HepG2 (cell line): ENCODE data around the gene SLC13A2. TPM values are rescaled to one million over a fixed set of nuclear protein-coding genes. Genes with fewer than 3 reads are reported as not detected.

ENCODE experiments used
- ATAC-seq: fragments of 200-7000 bp; cut with Tn5 transposase; 3 replicates; pipeline ENCODE4 v1.9.1; 2020; ENCODE audit warnings: mild to moderate bottlenecking, moderate library complexity
- BruUV-seq: library from RNA; stranded (reverse); fragments of 400-500 nt; replicated peaks from 2 replicates; lab custom pipeline; 2021; lab: Mats Ljungman, UMichigan
- CTCF ChIA-PET: fragments of 300-600 bp; formaldehyde crosslinking; extraction: SDS; loops from one replicate; lab custom pipeline; 2021; ENCODE audit warnings: low total read pairs, inconsistent platforms, low intra/inter-chr PET ratio; lab: Yijun Ruan, JAX
- POLR2A ChIA-PET: fragments of 350-600 bp; sonication (Branson Sonifier 250); formaldehyde crosslinking; loops from one replicate; lab custom pipeline; 2020; ENCODE audit warnings: antibody characterized with exemption, inconsistent platforms; lab: Yijun Ruan, JAX
- DNase-seq: peaks from one replicate; pipeline ENCODE4 v3.0.0-alpha.2; 2015; ENCODE audit warnings: low spot score
- FAIRE-seq: peaks from 3 replicates; lab custom pipeline; 2011; peaks lifted over from hg19 to GRCh38; lab: Jason Lieb, UNC
- H2AFZ ChIP-seq: one replicate; pipeline ENCODE4 v1.6.1; 2011; ENCODE audit warnings: low read length, inconsistent platforms
- H3K27ac ChIP-seq: fragments of 300-600 bp; 3 replicates; pipeline ENCODE4 v1.8.0; 2011; ENCODE audit warnings: mixed run types, mild to moderate bottlenecking, mixed read lengths, low read length, inconsistent platforms; ENCODE audit not compliant: insufficient read depth; ENCODE audit errors: extremely low read length
- H3K27me3 ChIP-seq, 2 experiments: fragments of 200-600 bp in 1 of 2; 2 replicates in 1 of 2; 3 replicates in 1 of 2; pipeline versions ENCODE4 v1.6.0 to v1.8.0; 2011; ENCODE audit warnings: low read length in 2 of 2, mild to moderate bottlenecking in 2 of 2, moderate library complexity in 2 of 2, inconsistent platforms in 1 of 2; ENCODE audit not compliant: insufficient read depth in 2 of 2, control insufficient read depth in 1 of 2
- H3K36me3 ChIP-seq, 2 experiments: fragments of 200-600 bp in 1 of 2; replicated peaks in 1 of 2; 2 replicates in 1 of 2; 3 replicates in 1 of 2; pipeline versions ENCODE4 v1.5.1 to v1.8.0; 2011; ENCODE audit warnings: low read length in 2 of 2, inconsistent platforms in 1 of 2; ENCODE audit not compliant: insufficient read depth in 2 of 2, control insufficient read depth in 1 of 2
- H3K4me1 ChIP-seq: 2 replicates; pipeline ENCODE4 v1.5.1; 2012; ENCODE audit warnings: low read length, inconsistent platforms; ENCODE audit not compliant: insufficient read depth
- H3K4me2 ChIP-seq: 2 replicates; pipeline ENCODE4 v1.6.0; 2011; ENCODE audit warnings: low read depth, low read length, inconsistent platforms
- H3K4me3 ChIP-seq, 3 experiments: fragments of 200-600 bp in 1 of 3; sonication (generic), shearing (Covaris generic) in 1 of 3; replicated peaks in 1 of 3; 2 replicates each; pipeline ENCODE4 v1.5.1; 2011 to 2016; ENCODE audit warnings: low read length in 3 of 3, inconsistent platforms in 2 of 3, low read depth in 2 of 3, mild to moderate bottlenecking in 2 of 3, control low read depth in 1 of 3, mixed read lengths in 1 of 3; ENCODE audit not compliant: insufficient read depth in 1 of 3
- H3K79me2 ChIP-seq: one replicate; pipeline ENCODE4 v1.6.1; 2011; ENCODE audit warnings: low read length, inconsistent platforms; ENCODE audit not compliant: insufficient read depth
- H3K9ac ChIP-seq: 2 replicates; pipeline ENCODE4 v1.6.0; 2011; ENCODE audit warnings: mild to moderate bottlenecking, low read depth, low read length, inconsistent platforms; ENCODE audit not compliant: insufficient read depth
- H3K9me3 ChIP-seq: 2 replicates; pipeline ENCODE4 v1.5.1; 2012; ENCODE audit warnings: mild to moderate bottlenecking, low read length
- H4K20me1 ChIP-seq: 2 replicates; pipeline ENCODE4 v1.6.0; 2011; ENCODE audit warnings: inconsistent platforms, mild to moderate bottlenecking, low read length, moderate library complexity; ENCODE audit not compliant: insufficient read depth
- FOXC1 ChIP-seq: sonication (generic); formaldehyde crosslinking; IDR thresholded peaks from 2 replicates; pipeline ENCODE4 v1.8.0; 2022; ENCODE audit warnings: mild to moderate bottlenecking, missing genetic modification reagents, borderline replicate concordance
- NFATC3 ChIP-seq: sonication (generic); formaldehyde crosslinking; IDR thresholded peaks from 2 replicates; pipeline ENCODE4 v1.5.1; 2020; ENCODE audit warnings: mild to moderate bottlenecking, missing genetic modification reagents
- PBX2 ChIP-seq: IDR thresholded peaks from 2 replicates; pipeline ENCODE4 v1.6.1; 2016; ENCODE audit warnings: control low read depth
- SKI ChIP-seq: fragments of 450-650 bp; IDR thresholded peaks from one replicate; pipeline ENCODE4 v1.6.1; 2018; ENCODE audit warnings: mild to moderate bottlenecking; ENCODE audit not compliant: partially characterized antibody
- SMARCC2 ChIP-seq: fragments of 450-650 bp; IDR thresholded peaks from 2 replicates; pipeline ENCODE4 v1.6.1; 2017; ENCODE audit warnings: antibody characterized with exemption, mild to moderate bottlenecking
- ZNF143 ChIP-seq: sonication (generic); formaldehyde crosslinking; IDR thresholded peaks from 2 replicates; pipeline ENCODE4 v1.4.0; 2020; ENCODE audit warnings: missing genetic modification reagents
- ZNF572 ChIP-seq: sonication (generic); formaldehyde crosslinking; IDR thresholded peaks from 2 replicates; pipeline ENCODE4 v1.5.1; 2020; ENCODE audit warnings: mild to moderate bottlenecking, missing genetic modification reagents
- ZNF770 ChIP-seq: sonication (generic); formaldehyde crosslinking; IDR thresholded peaks from 2 replicates; pipeline ENCODE4 v1.5.0; 2020; ENCODE audit warnings: mild to moderate bottlenecking, missing genetic modification reagents
- ZNF800 ChIP-seq: sonication (generic); formaldehyde crosslinking; IDR thresholded peaks from 2 replicates; pipeline ENCODE4 v1.4.0; 2020; ENCODE audit warnings: missing genetic modification reagents
- ZSCAN31 ChIP-seq: sonication (generic); formaldehyde crosslinking; IDR thresholded peaks from 2 replicates; pipeline ENCODE4 v1.5.0; 2020; ENCODE audit warnings: low read depth, mild to moderate bottlenecking, missing genetic modification reagents
- WGBS: methylation state at CpG from one replicate; pipeline ENCODE4 v1.1.6; 2017; ENCODE audit warnings: low lambda C conversion rate; 5-methylcytosine and 5-hydroxymethylcytosine counted together
- in situ Hi-C: cut with HindIII; loops from 2 replicates; pipeline ENCODE4 v1.10.0; 2017; ENCODE audit warnings: low pct_unique_long_range_greater_than_20kb; ENCODE audit not compliant: extremely low pct_ligation_motif_present
- intact Hi-C: fragments of 100-400 bp; cut with micrococcal nuclease; formaldehyde crosslinking; loops from one replicate; pipeline ENCODE4 v1.10.0; 2022; ENCODE audit not compliant: unreplicated experiment
- polyA plus RNA-seq, 8 experiments: library from polyadenylated mRNA; depleted of rRNA in 3 of 8; stranded (reverse) in 7 of 8; unstranded in 1 of 8; fragments of >200 nt; fragmentation: Illumina TruSeq in 4 of 8; extraction: Trizol in 4 of 8; gene quantifications; 2 replicates each; pipeline versions ENCODE4 v1.2.1 to v1.2.3, GENCODE V29; 2011 to 2016; ENCODE audit warnings: low read depth in 4 of 8, missing spikeins in 1 of 8, mixed read lengths in 1 of 8; ENCODE audit not compliant: insufficient read depth in 1 of 8
- total RNA-seq, 5 experiments: library from RNA; depleted of rRNA; stranded (reverse); fragments of >200 nt; fragmentation: Illumina TruSeq; extraction: Trizol; gene quantifications; 2 replicates each; pipeline ENCODE4 v1.2.3, GENCODE V29; 2016; ENCODE audit warnings: low read depth in 1 of 5

Gene SLC13A2
- total and polyA plus RNA-seq, 2 of the 13 experiments (the other 11 are each of a cell fraction or from before 2014, with no cell fraction given), result 0.07 TPM; not detected in 1

- 83% methylated on average over 1 of the region's 3 CpGs for WGBS
- intact Hi-C loops, result no loop called here
- no peak for FAIRE-seq
Measured at GRCh38 chr17:28501421-28502284, 28.2 kb downstream of the SLC13A2 start.

GRCh38 chr17:28503420-28503819 is 30.0 kb downstream of the SLC13A2 start:
- ChIA-PET CTCF (no interaction called here), POLR2A (interaction anchor here (0.7 kb wide), 1 partner anchor 58 kb away, joined by 3 read pairs; no protein-coding TSS in a partner anchor)
- no peak overlapping the region for H3K9ac ChIP-seq
- peaks cover 8 to 56% of the 10 kb centered on the region in 2 experiments for H3K27me3 ChIP-seq
- H3K4me1 ChIP-seq, result no peaks in the 10 kb centered on the region
- 7% methylated on average over 3 of the region's 3 CpGs for WGBS
- intact Hi-C loops (no loop called here), in situ Hi-C loops (no loop called here)
- H3K36me3 ChIP-seq, result no peaks in the 10 kb centered on the region
- BruUV-seq, result no TSS peak
- no peak for ATAC-seq
- no peak for FAIRE-seq
- no peaks in the 10 kb centered on the region for H4K20me1 ChIP-seq
- H3K9me3 ChIP-seq, result no peaks in the 10 kb centered on the region
- no peak overlapping the region for H3K27ac ChIP-seq
- H3K4me3 ChIP-seq, result no peak overlapping the region
- no peaks in the 10 kb centered on the region for H3K79me2 ChIP-seq
- no peak overlapping the region for H3K4me2 ChIP-seq
- no peak for DNase-seq
- H2AFZ ChIP-seq, result no peak overlapping the region
- TF ChIP-seq ZNF800 (CRISPR knock-in tag) (no peak), ZNF770 (no peak), ZSCAN31 (CRISPR knock-in tag) (no peak), ZNF143 (CRISPR knock-in tag) (no peak), ZNF572 (CRISPR knock-in tag) (no peak), FOXC1 (CRISPR knock-in tag) (no peak), SKI (no peak), PBX2 (CRISPR knock-in tag) (no peak)

More at GRCh38 chr17:28501421-28502284, 28.2 kb downstream of the SLC13A2 start:
- H3K27me3 ChIP-seq, result peaks cover 3 to 39% of the 10 kb centered on the region in 2 experiments
- BruUV-seq, result no TSS peak
- H2AFZ ChIP-seq, result no peak overlapping the region
- H3K9me3 ChIP-seq, result no peaks in the 10 kb centered on the region
- no peak overlapping the region for H3K4me2 ChIP-seq
- no peak overlapping the region for H3K9ac ChIP-seq
- H3K27ac ChIP-seq, result no peak overlapping the region
- ATAC-seq (no peak), DNase-seq (no peak)
- in situ Hi-C loops, result no loop called here
- TF ChIP-seq NFATC3, result no peak
- no peak for TF ChIP-seq SMARCC2
- TF ChIP-seq, all 625 proteins: peak for 0
- Histone ChIP-seq H3K4me1 (no peaks in the 10 kb centered on the region), H4K20me1 (no peaks in the 10 kb centered on the region), H3K4me3 (no peak overlapping the region), H3K36me3 (no peaks in the 10 kb centered on the region), H3K79me2 (no peaks in the 10 kb centered on the region)
- ChIA-PET POLR2A (no interaction called here), CTCF (no interaction called here)
